Measurements from ENCODE around the gene SND1.

- TF ChIP-seq CTCF (IDR thresholded peaks at IDR 0.05): no peak
- no peak for TF ChIP-seq EZH2 (IDR thresholded peaks at IDR 0.05; ENCODE audit: borderline replicate concordance, insufficient read depth, low read depth, low read length, poor library complexity, severe bottlenecking)
Observed at GRCh38 chr7:127886248-127886647, 234.3 kb downstream of the SND1 start.

Data from B cell (primary cell).